DND-41 (cell line): Measurements from ENCODE around the gene SMAGP.

ENCODE experiments used
- ATAC-seq: fragments of 200-7000 bp; cut with Tn5 transposase; 3 replicates; pipeline ENCODE4 v1.9.1; 2021; ENCODE audit warnings: low read depth; ENCODE audit not compliant: insufficient read depth
- DNase-seq: peaks from one replicate; pipeline ENCODE4 v3.0.0-alpha.2; 2020
- H2AFZ ChIP-seq: 2 replicates; pipeline ENCODE4 v1.6.0; 2012; ENCODE audit warnings: low read depth, low read length
- H3K27ac ChIP-seq: 2 replicates; pipeline ENCODE4 v1.5.1; 2012; ENCODE audit warnings: low read length, inconsistent platforms
- H3K27me3 ChIP-seq: fragments of 200-600 bp; sonication (generic); 2 replicates; pipeline ENCODE4 v1.6.0; 2012; ENCODE audit warnings: low read length, mild to moderate bottlenecking, inconsistent platforms; ENCODE audit not compliant: insufficient read depth, poor library complexity
- H3K36me3 ChIP-seq: 2 replicates; pipeline ENCODE4 v1.5.1; 2012; ENCODE audit warnings: low read length, inconsistent platforms; ENCODE audit not compliant: insufficient read depth
- H3K4me1 ChIP-seq: 2 replicates; pipeline ENCODE4 v1.5.1; 2012; ENCODE audit warnings: mild to moderate bottlenecking, low read length; ENCODE audit not compliant: insufficient read depth
- H3K4me2 ChIP-seq: 2 replicates; pipeline ENCODE4 v1.6.0; 2012; ENCODE audit warnings: mild to moderate bottlenecking, moderate library complexity, low read length, inconsistent platforms; ENCODE audit not compliant: insufficient read depth
- H3K4me3 ChIP-seq, 2 experiments: fragments of 200-600 bp in 1 of 2; shearing (Covaris generic) in 1 of 2; 2 replicates each; pipeline ENCODE4 v1.5.1; 2012 to 2016; ENCODE audit warnings: inconsistent platforms in 2 of 2, low read length in 2 of 2, mild to moderate bottlenecking in 2 of 2, low read depth in 1 of 2, moderate library complexity in 1 of 2
- H3K79me2 ChIP-seq: 2 replicates; pipeline ENCODE4 v1.6.0; 2012; ENCODE audit warnings: low read length, inconsistent platforms; ENCODE audit not compliant: insufficient read depth
- H3K9ac ChIP-seq: 2 replicates; pipeline ENCODE4 v1.6.0; 2012; ENCODE audit warnings: low read depth, mild to moderate bottlenecking, inconsistent platforms, low read length, moderate library complexity
- H3K9me3 ChIP-seq: 2 replicates; pipeline ENCODE4 v1.5.1; 2012; ENCODE audit warnings: low read length, moderate library complexity, mild to moderate bottlenecking, inconsistent platforms; ENCODE audit not compliant: insufficient read depth, severe bottlenecking
- H4K20me1 ChIP-seq: 2 replicates; pipeline ENCODE4 v1.6.0; 2012; ENCODE audit warnings: low read length; ENCODE audit not compliant: insufficient read depth
- EZH2 ChIP-seq: IDR thresholded peaks from 3 replicates; pipeline ENCODE4 v1.6.1; 2012; ENCODE audit warnings: borderline replicate concordance, low read depth, mild to moderate bottlenecking, moderate library complexity, low read length, inconsistent platforms; ENCODE audit not compliant: severe bottlenecking
- TF ChIP-seq, protein P1 (sequence below): IDR thresholded peaks from 2 replicates; pipeline ENCODE4 v1.5.1; 2012; ENCODE audit warnings: borderline replicate concordance, low read length, moderate library complexity, mild to moderate bottlenecking; ENCODE audit not compliant: poor library complexity, severe bottlenecking; ENCODE audit errors: extremely low read depth

SMAGP gene

DNA sequence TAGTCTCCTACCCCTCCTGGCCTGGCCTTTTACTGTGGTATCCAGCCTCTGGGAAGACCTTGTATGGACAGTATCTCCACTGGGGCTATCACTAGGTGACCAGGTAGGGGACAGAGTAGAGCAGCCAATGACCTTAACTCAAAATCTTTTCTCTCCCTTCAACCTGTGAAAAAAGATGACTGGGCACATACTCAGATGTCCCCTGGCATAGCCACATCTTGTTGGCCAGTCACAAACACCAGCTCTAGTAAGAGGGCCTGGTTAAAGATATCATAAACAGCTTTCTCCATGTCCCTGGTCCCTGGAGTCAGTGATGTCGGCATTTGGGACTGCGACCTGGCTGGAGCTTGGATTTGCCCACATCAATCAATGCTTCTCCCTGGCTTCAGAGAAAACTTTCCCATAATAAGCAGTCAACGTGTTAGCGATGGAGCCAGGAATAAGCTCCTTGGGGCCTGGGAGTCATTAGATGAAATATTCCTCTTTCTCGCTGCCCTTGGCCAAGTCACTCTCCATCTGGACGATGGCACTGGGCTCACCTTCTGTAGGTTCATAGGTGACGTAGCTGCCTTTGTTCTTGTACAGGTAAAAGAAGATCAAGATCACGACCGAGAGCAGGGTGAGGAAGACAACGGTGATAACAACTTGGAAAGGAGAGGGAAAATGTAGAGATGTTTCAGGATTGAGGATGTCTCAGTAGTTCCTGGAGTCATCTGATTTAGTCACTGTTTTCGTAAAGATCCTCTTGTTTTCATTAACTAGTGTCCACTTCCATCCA, 24.6 kb downstream of the SMAGP start:
- Histone ChIP-seq H3K4me3 (no peak overlapping the region), H3K27ac (peak overlapping the region; percentile 63), H4K20me1 (peaks cover 3% of the 10 kb centered on the region; the same call in 1 of the 2 replicates), H3K4me1 (peaks cover 36% of the 10 kb centered on the region), H3K4me2 (no peak overlapping the region), H2AFZ (peak overlapping the region; percentile 6; the same call in 1 of the 2 replicates), H3K9me3 (no peaks in the 10 kb centered on the region), H3K79me2 (peaks cover 10% of the 10 kb centered on the region), H3K36me3 (peaks cover 54% of the 10 kb centered on the region), H3K9ac (no peak overlapping the region), H3K27me3 (no peaks in the 10 kb centered on the region)
- ATAC-seq (no peak), DNase-seq (no peak)
- TF ChIP-seq, protein P1, sequence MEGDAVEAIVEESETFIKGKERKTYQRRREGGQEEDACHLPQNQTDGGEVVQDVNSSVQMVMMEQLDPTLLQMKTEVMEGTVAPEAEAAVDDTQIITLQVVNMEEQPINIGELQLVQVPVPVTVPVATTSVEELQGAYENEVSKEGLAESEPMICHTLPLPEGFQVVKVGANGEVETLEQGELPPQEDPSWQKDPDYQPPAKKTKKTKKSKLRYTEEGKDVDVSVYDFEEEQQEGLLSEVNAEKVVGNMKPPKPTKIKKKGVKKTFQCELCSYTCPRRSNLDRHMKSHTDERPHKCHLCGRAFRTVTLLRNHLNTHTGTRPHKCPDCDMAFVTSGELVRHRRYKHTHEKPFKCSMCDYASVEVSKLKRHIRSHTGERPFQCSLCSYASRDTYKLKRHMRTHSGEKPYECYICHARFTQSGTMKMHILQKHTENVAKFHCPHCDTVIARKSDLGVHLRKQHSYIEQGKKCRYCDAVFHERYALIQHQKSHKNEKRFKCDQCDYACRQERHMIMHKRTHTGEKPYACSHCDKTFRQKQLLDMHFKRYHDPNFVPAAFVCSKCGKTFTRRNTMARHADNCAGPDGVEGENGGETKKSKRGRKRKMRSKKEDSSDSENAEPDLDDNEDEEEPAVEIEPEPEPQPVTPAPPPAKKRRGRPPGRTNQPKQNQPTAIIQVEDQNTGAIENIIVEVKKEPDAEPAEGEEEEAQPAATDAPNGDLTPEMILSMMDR, result no peak
- no peak for TF ChIP-seq EZH2

DNA sequence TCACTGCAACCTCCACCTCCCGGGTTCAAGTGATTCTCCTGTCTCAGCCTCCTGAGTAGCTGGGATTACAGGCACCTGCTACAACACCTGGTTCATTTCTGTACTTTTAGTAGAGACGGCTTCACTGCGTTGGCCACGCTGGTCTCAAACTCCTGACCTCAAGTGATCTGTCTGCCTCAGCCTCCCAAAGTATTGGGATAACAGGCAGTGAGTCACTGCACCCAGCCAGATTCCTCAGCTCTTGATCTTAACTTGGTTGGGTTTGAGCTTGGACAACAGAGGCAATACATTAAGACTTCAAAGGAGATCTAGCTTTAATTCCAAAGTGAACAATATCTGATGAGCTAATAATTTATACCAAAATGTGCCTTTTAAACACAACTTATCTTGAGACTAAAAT, 25.9 kb downstream of the SMAGP start:
- Histone ChIP-seq H4K20me1 (peaks cover 14% of the 10 kb centered on the region), H3K36me3 (peaks cover 65% of the 10 kb centered on the region), H3K4me2 (no peak overlapping the region), H3K27ac (no peak overlapping the region), H3K79me2 (peaks cover 24% of the 10 kb centered on the region), H3K9me3 (no peaks in the 10 kb centered on the region), H3K4me3 (no peak overlapping the region), H3K9ac (no peak overlapping the region), H3K4me1 (peaks cover 48% of the 10 kb centered on the region), H3K27me3 (no peaks in the 10 kb centered on the region), H2AFZ (no peak overlapping the region)
- no peak for ATAC-seq
- DNase-seq, result no peak
- TF ChIP-seq, protein P1, result no peak
- TF ChIP-seq EZH2, result no peak

DNA sequence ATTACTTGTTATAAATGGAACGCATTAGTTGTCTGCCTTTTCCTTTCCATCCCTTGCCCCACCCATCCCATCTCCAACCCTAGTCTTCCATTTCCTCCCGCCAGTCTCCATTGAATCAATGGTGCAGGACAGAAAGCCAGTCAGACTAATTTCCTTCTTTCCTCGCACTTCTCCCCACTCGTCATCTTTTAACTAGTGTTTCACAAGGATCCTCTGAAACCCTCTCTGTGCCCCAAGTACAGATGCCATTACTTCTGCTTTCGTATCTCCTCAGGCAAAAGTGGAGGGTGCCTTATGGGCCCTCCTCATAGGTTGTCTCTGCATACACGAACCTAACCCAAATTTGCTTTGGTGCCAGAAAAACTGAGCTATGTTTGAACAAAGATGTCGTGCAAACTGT, 27.3 kb downstream of the SMAGP start:
- ATAC-seq (no peak), DNase-seq (no peak)
- TF ChIP-seq, protein P1, result no peak
- no peak for TF ChIP-seq EZH2
- Histone ChIP-seq H3K9me3 (no peaks in the 10 kb centered on the region), H3K9ac (no peak overlapping the region), H3K27ac (no peak overlapping the region), H3K27me3 (no peaks in the 10 kb centered on the region), H3K4me2 (no peak overlapping the region), H3K4me3 (no peak overlapping the region), H2AFZ (no peak overlapping the region), H3K79me2 (peaks cover 30% of the 10 kb centered on the region), H4K20me1 (peaks cover 14% of the 10 kb centered on the region), H3K4me1 (peaks cover 48% of the 10 kb centered on the region), H3K36me3 (peaks cover 54% of the 10 kb centered on the region)
